ENCODE data around the gene UBASH3A.

The UBASH3A gene

GRCh38 chr21:42396799-42397745 lies 6.6 kb upstream of the UBASH3A start:
- Histone ChIP-seq H3K9me3 (ENCODE audit: control insufficient read depth, insufficient read depth, low read depth, low read length) (no peaks in the 10 kb centered on the region), H3K4me3 (ENCODE audit: low read depth, low read length) (no peak overlapping the region), H3K27ac (ENCODE audit: extremely low read depth, low read depth, low read length) (no peak overlapping the region), H3K36me3 (ENCODE audit: control insufficient read depth in 2 of 2, insufficient read depth in 1 of 2, low read length in 2 of 2) (no peaks in the 10 kb centered on the region), H3K4me1 (ENCODE audit: control insufficient read depth, insufficient read depth, low read length) (no peaks in the 10 kb centered on the region)
- POLR2A ChIA-PET, result no interaction called here
- CTCF ChIA-PET, result interaction anchor here (0.6 to 0.7 kb wide), 2 partner anchors 138 to 925 kb away, joined by 4 read pairs; no protein-coding TSS in a partner anchor
- TF ChIP-seq ZNF596 (tag by site-specific recombination; IDR thresholded peaks at IDR 0.05), result no peak
- no peak for TF ChIP-seq OSR2 (tag by site-specific recombination; IDR thresholded peaks at IDR 0.05)
- TF ChIP-seq ZNF26 (tag by site-specific recombination; IDR thresholded peaks at IDR 0.05), result no peak
- TF ChIP-seq ZNF560 (tag by site-specific recombination; IDR thresholded peaks at IDR 0.05; ENCODE audit: borderline replicate concordance), result no peak
- no peak for TF ChIP-seq ZNF654 (tag by site-specific recombination; IDR thresholded peaks at IDR 0.05; ENCODE audit: low read depth)
- TF ChIP-seq ZNF639 (tag by site-specific recombination; IDR thresholded peaks at IDR 0.05), result no peak
- TF ChIP-seq ZNF626 (tag by site-specific recombination; IDR thresholded peaks at IDR 0.05), result no peak
- no peak for TF ChIP-seq KLF7 (tag by site-specific recombination; IDR thresholded peaks at IDR 0.05; ENCODE audit: borderline replicate concordance)
- TF ChIP-seq ZNF548 (tag by site-specific recombination; IDR thresholded peaks at IDR 0.05), result no peak
- TF ChIP-seq ZSCAN5A (tag by site-specific recombination; IDR thresholded peaks at IDR 0.05), result no peak
- TF ChIP-seq BCL6B (tag by site-specific recombination; IDR thresholded peaks at IDR 0.05), result no peak
- TF ChIP-seq ZXDB (tag by site-specific recombination; IDR thresholded peaks at IDR 0.05), result no peak
- no peak for TF ChIP-seq HIC1 (tag by site-specific recombination; IDR thresholded peaks at IDR 0.05)
- TF ChIP-seq ZNF555 (tag by site-specific recombination; conservative IDR thresholded peaks at IDR 0.05), result no peak
- TF ChIP-seq SP7 (tag by site-specific recombination; IDR thresholded peaks at IDR 0.05), result no peak
- TF ChIP-seq ZNF2 (tag by site-specific recombination; IDR thresholded peaks at IDR 0.05), result no peak
- no peak for TF ChIP-seq ZNF544 (tag by site-specific recombination; IDR thresholded peaks at IDR 0.05)
- no peak for TF ChIP-seq ZNF311 (tag by site-specific recombination; IDR thresholded peaks at IDR 0.05; ENCODE audit: borderline replicate concordance)
- no peak for TF ChIP-seq ZFP37 (tag by site-specific recombination; IDR thresholded peaks at IDR 0.05)
- TF ChIP-seq YY1 (tag by site-specific recombination; IDR thresholded peaks at IDR 0.05), result no peak
